Stimulated activated naive B cell treated with anti-CD40 and anti-IgM and Interleukin-4, amounts not matched to agents 10 μg/mL and 1 μg/mL and 100 μg/mL, for 72 hours (primary cell): ENCODE results near the gene ST3GAL3.
A peak's percentile ranks its signal among the peaks of the same experiment; 100 is the strongest.

Experiments used
- ATAC-seq, 2 donors: fragments of 150-1000 bp; cut with Tn5 transposase; replicated peaks; 2 replicates each; pipeline ENCODE4 v1.10.0; 2021; ENCODE audit warnings: moderate library complexity in 1 of 2
- DNase-seq: peaks from one replicate; pipeline ENCODE4 v3.0.0; 2021
- H3K27ac Mint-ChIP-seq: one replicate; pipeline ENCODE4 v1.8.0; 2022; ENCODE audit warnings: mild to moderate bottlenecking, mixed read lengths
- H3K27me3 Mint-ChIP-seq, 2 donors: one replicate each; pipeline ENCODE4 v1.8.0; 2022; ENCODE audit warnings: mixed read lengths in 2 of 2
- H3K36me3 Mint-ChIP-seq, 2 donors: one replicate each; pipeline ENCODE4 v1.8.0; 2022; ENCODE audit warnings: mixed read lengths in 2 of 2, mild to moderate bottlenecking in 1 of 2
- H3K4me1 Mint-ChIP-seq, 2 donors: one replicate each; pipeline ENCODE4 v1.8.0; 2022; ENCODE audit warnings: mixed read lengths in 2 of 2, mild to moderate bottlenecking in 1 of 2
- H3K4me3 Mint-ChIP-seq, 2 donors: one replicate each; pipeline ENCODE4 v1.8.0; 2022; ENCODE audit warnings: mild to moderate bottlenecking in 2 of 2, mixed read lengths in 2 of 2, moderate library complexity in 1 of 2
- H3K9me3 Mint-ChIP-seq, 2 donors: one replicate each; pipeline ENCODE4 v1.8.0; 2022; ENCODE audit warnings: mixed read lengths in 2 of 2, mild to moderate bottlenecking in 1 of 2

Gene ST3GAL3

GRCh38 chr1:43980255-43981134, 273.2 kb downstream of the ST3GAL3 start:
- H3K36me3 Mint-ChIP-seq: peaks cover 49 to 59% of the 10 kb centered on the region in 2 donors
- no peak overlapping the region for H3K27ac Mint-ChIP-seq
- peaks cover 42 to 54% of the 10 kb centered on the region in 2 donors for H3K4me1 Mint-ChIP-seq
- no peaks in the 10 kb centered on the region for H3K27me3 Mint-ChIP-seq
- H3K4me3 Mint-ChIP-seq: peak overlapping the region; percentile 84 to 87
- ATAC-seq (no peak), DNase-seq (no peak)
- H3K9me3 Mint-ChIP-seq: no peaks in the 10 kb centered on the region
